Left ventricle myocardium inferior (tissue), 1 donor: Measurements from ENCODE around the gene TRRAP. TPM values are rescaled to one million over a fixed set of nuclear protein-coding genes. Genes with fewer than 3 reads are reported as not detected.

Source experiments
- DNase-seq: peaks from one replicate; pipeline ENCODE4 v3.0.0-alpha.2; 2020
- H3K27ac ChIP-seq: fragments of 200-600 bp; replicated peaks from 2 replicates; pipeline ENCODE4 v1.8.0; 2021
- H3K27me3 ChIP-seq: fragments of 200-600 bp; 2 replicates; pipeline ENCODE4 v1.8.0; 2021; ENCODE audit warnings: low read depth
- H3K36me3 ChIP-seq: fragments of 200-600 bp; 2 replicates; pipeline ENCODE4 v1.8.0; 2021
- H3K4me1 ChIP-seq: fragments of 200-600 bp; 2 replicates; pipeline ENCODE4 v1.8.0; 2021
- H3K4me3 ChIP-seq: fragments of 200-600 bp; 2 replicates; pipeline ENCODE4 v1.8.0; 2021; ENCODE audit warnings: mild to moderate bottlenecking, moderate library complexity
- H3K9me3 ChIP-seq: fragments of 200-600 bp; replicated peaks from 2 replicates; pipeline ENCODE4 v1.8.0; 2021
- intact Hi-C: fragments of 100-400 bp; cut with micrococcal nuclease; formaldehyde crosslinking; loops from one replicate; pipeline ENCODE4 v1.11.0; 2022
- total RNA-seq: library from RNA; stranded (reverse); fragmentation: NEBNext Ultra II Directional; extraction: Animal tissue kit (Norgen Biotek cat#: 25700); gene quantifications from one replicate; pipeline ENCODE4 v1.2.1, GENCODE V29; 2021
- TF ChIP-seq, protein P1 (sequence below): fragments of 200-600 bp; IDR thresholded peaks from 2 replicates; pipeline ENCODE4 v1.8.0; 2021; ENCODE audit warnings: antibody characterized with exemption, mild to moderate bottlenecking, borderline replicate concordance
- donor health status: DM: no; HTN: yes; CAD: no; lungs with severe emphysema.

Gene TRRAP
- total RNA-seq, 1 donor from 2014 or later = 15.5 TPM

DNA sequence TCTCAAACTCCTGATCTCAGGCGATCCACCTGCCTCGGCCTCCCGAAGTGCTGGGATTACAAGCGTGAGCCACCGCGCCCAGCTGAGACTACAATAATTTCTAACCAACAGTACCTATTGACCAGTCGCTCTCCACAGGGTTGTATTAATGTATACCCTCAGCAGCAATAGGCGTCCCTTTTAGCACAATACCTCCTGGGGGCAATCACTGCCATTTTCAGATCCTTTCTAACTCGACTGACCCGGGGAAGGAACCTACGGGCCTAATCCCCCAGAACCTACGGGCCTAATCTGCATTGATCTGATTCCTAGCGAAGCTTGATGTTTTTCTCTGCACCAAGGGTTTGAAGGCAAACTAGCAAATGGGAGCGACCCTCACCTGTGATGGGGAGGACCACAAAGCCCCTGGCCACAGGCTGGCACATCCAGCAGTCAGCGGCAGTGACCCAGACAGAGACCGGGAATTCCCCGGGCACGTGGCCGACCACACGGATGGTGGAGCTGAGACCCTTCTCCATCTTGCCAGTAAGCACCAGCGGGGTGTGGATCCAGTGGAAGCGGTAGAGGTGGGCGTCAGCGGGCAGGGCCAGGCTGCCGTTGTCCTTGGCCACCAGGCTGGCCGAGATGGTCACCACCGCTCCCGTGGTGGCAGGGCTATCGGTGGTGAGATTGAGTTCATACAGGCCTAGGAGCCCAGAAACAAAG, 15.5 kb upstream of the TRRAP start:
- no peak for DNase-seq
- Histone ChIP-seq H3K4me3 (no peak overlapping the region), H3K27ac (no peak overlapping the region), H3K9me3 (no peaks in the 10 kb centered on the region), H3K27me3 (peaks cover 39% of the 10 kb centered on the region), H3K4me1 (no peaks in the 10 kb centered on the region), H3K36me3 (no peaks in the 10 kb centered on the region)
- TF ChIP-seq, protein P1, sequence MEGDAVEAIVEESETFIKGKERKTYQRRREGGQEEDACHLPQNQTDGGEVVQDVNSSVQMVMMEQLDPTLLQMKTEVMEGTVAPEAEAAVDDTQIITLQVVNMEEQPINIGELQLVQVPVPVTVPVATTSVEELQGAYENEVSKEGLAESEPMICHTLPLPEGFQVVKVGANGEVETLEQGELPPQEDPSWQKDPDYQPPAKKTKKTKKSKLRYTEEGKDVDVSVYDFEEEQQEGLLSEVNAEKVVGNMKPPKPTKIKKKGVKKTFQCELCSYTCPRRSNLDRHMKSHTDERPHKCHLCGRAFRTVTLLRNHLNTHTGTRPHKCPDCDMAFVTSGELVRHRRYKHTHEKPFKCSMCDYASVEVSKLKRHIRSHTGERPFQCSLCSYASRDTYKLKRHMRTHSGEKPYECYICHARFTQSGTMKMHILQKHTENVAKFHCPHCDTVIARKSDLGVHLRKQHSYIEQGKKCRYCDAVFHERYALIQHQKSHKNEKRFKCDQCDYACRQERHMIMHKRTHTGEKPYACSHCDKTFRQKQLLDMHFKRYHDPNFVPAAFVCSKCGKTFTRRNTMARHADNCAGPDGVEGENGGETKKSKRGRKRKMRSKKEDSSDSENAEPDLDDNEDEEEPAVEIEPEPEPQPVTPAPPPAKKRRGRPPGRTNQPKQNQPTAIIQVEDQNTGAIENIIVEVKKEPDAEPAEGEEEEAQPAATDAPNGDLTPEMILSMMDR = no peak
- intact Hi-C loops = no loop called here

DNA sequence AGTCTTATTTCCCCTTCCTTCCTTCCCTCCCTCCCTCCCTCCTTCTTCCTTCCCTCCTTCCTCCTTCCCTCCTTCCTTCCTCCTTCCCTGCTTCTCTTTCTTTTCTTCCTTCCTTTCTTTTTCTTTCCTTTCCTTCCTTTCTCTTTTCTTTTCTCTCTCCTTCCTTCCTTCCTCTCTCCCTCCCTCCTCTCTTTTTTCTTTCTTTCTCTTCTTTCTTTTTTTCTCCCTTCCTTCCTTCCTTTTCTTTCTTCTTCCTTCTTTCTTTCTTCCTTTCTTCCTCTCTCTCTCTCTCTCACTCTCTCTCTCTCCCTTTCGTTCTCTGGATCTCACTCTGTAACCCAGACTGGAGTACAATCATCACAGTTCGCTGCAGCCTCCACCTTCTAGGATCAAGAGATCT, 14.7 kb upstream of the TRRAP start:
- TF ChIP-seq, protein P1 = no peak
- no peak for DNase-seq
- no peaks in the 10 kb centered on the region for H3K9me3 ChIP-seq
- H3K36me3 ChIP-seq = no peaks in the 10 kb centered on the region
- no peak overlapping the region for H3K4me3 ChIP-seq
- H3K27ac ChIP-seq = no peak overlapping the region
- no peaks in the 10 kb centered on the region for H3K4me1 ChIP-seq
- intact Hi-C loops = no loop called here
- peaks cover 39% of the 10 kb centered on the region for H3K27me3 ChIP-seq

DNA sequence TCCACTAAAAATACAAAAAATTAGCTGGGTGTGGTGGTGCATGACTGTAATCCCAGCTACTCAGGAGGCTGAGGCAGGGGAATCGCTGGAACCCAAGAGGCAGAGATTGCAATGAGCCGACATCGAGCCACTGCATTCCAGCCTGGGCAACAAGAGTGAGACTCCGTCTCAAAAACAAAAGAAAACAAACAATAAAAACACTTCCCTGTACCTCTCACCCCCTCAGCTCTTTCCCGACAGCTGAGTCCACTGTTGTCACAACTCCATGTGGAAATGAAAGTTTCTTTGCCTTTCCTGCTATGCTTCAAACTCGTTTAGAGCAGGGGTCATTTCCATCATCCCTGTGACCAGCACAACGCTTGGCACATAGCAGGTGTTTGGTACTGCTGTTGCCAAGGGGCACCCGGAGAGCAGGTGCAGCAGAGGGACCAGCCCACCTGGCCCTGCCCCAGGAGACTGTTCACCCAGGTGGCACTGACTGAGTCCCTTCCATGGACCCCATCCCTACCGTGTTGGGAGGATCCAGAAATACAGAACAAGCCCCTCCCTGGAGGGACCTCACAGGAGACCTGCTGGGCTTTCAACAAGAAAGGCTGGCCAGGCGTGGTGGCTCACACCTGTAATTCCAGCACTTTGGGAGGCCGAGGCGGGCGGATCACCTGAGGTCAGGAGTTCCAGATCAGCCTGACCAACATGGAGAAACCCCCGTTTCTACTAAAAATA, 13.4 kb upstream of the TRRAP start:
- no peaks in the 10 kb centered on the region for H3K9me3 ChIP-seq
- no peaks in the 10 kb centered on the region for H3K36me3 ChIP-seq
- no peak for DNase-seq
- TF ChIP-seq, protein P1 = no peak
- peaks cover 7% of the 10 kb centered on the region for H3K4me1 ChIP-seq
- H3K4me3 ChIP-seq = no peak overlapping the region
- H3K27ac ChIP-seq = no peak overlapping the region
- intact Hi-C loops = no loop called here
- peaks cover 42% of the 10 kb centered on the region for H3K27me3 ChIP-seq

DNA sequence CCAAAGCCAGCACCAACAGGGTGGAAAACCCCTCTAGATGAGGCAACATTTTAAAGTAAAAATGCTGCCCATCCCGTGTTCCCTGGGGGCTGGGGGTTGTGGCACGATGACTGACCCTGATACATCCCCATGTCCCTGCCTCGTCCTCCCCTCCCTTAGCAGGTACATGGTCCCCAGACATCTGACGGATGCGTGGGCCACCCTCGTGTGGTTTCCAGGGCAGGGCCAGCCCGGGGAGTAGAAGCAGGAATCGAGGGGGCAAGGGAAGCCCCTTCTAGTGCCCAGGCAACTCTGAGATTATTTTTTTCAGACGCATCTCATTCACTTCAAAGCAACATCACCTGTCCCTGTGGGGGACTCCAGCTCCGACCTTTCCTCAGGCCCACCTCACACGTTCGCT, 12.0 kb upstream of the TRRAP start:
- TF ChIP-seq, protein P1 = no peak
- Histone ChIP-seq H3K36me3 (no peaks in the 10 kb centered on the region), H3K27ac (no peak overlapping the region), H3K9me3 (no peaks in the 10 kb centered on the region), H3K4me1 (peaks cover 17% of the 10 kb centered on the region), H3K27me3 (peaks cover 50% of the 10 kb centered on the region), H3K4me3 (no peak overlapping the region)
- intact Hi-C loops = no loop called here
- no peak for DNase-seq

DNA sequence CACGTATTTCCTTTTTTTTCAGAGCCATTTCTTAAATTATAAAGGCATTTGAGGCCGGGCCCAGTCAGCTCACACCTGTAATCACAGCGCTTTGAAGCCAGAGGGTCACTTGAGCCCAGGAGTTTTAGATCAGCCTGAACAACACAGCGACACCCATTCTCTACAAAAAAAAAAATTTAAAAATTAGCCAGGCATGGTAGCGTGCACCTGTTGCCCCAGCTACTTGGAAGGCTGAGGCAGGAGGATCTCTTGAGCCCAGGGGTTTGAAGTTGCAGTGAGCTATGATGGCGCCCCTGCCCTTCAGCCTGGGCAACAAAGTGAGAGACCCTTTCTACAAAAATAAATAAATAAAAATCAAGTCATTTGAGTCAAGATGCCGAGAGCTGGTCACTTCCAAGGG, 11.6 kb upstream of the TRRAP start:
- Histone ChIP-seq H3K27me3 (peaks cover 54% of the 10 kb centered on the region), H3K9me3 (no peaks in the 10 kb centered on the region), H3K4me3 (no peak overlapping the region), H3K27ac (no peak overlapping the region), H3K36me3 (no peaks in the 10 kb centered on the region), H3K4me1 (peaks cover 17% of the 10 kb centered on the region)
- DNase-seq = no peak
- TF ChIP-seq, protein P1 = no peak
- intact Hi-C loops = no loop called here
